Measurements from ENCODE around the gene ABLIM1. TPM values are rescaled to one million over a fixed set of nuclear protein-coding genes. Genes with fewer than 3 reads are reported as not detected.

Gene ABLIM1
- total RNA-seq, 3 donors from 2014 or later, result 89.0 to 216 (median 131) TPM

GRCh38 chr10:114654822-114655575 lies 3.1 kb downstream of the ABLIM1 start:
- H3K27ac ChIP-seq, result peak overlapping the region in 1 of 2 donors; percentile 67
- no peak overlapping the region for H3K4me3 ChIP-seq

GRCh38 chr10:114653926-114654325 lies 4.1 kb downstream of the ABLIM1 start:
- intact Hi-C loops (cut with DNase I; ENCODE audit: low total_unique reads), result no loop called here
- Histone ChIP-seq H3K27ac (no peak overlapping the region), H3K4me1 (no peaks in the 10 kb centered on the region)

More at GRCh38 chr10:114654822-114655575, 3.1 kb downstream of the ABLIM1 start:
- H3K36me3 ChIP-seq, result no peaks in the 10 kb centered on the region
- intact Hi-C loops (cut with DNase I; ENCODE audit: low total_unique reads), result no loop called here
- H3K9me3 ChIP-seq, result no peaks in the 10 kb centered on the region
- TF ChIP-seq POLR2A (IDR thresholded peaks at IDR 0.05) (no peak), POLR2AphosphoS5 (IDR thresholded peaks at IDR 0.05) (no peak), CTCF (IDR thresholded peaks at IDR 0.05) (no peak)
- no peaks in the 10 kb centered on the region for H3K4me1 ChIP-seq
- no peak for DNase-seq (ENCODE audit: low spot score in 2 of 2)
- no peaks in the 10 kb centered on the region for H3K27me3 ChIP-seq

GRCh38 chr10:114652402-114653368 lies 5.4 kb downstream of the ABLIM1 start:
- Histone ChIP-seq H3K4me1 (no peaks in the 10 kb centered on the region), H3K27ac (peak overlapping the region; percentile 40 to 68), H3K4me3 (no peak overlapping the region), H3K36me3 (no peaks in the 10 kb centered on the region), H3K27me3 (no peaks in the 10 kb centered on the region), H3K9me3 (no peaks in the 10 kb centered on the region)
- no peak for DNase-seq (ENCODE audit: low spot score in 2 of 2)
- TF ChIP-seq POLR2AphosphoS5 (IDR thresholded peaks at IDR 0.05) (no peak), CTCF (IDR thresholded peaks at IDR 0.05) (no peak)
- intact Hi-C loops (cut with DNase I; ENCODE audit: low total_unique reads), result no loop called here

More at GRCh38 chr10:114653926-114654325, 4.1 kb downstream of the ABLIM1 start:
- Histone ChIP-seq H3K36me3 (no peaks in the 10 kb centered on the region), H3K9me3 (no peaks in the 10 kb centered on the region), H3K4me3 (no peak overlapping the region), H3K27me3 (no peaks in the 10 kb centered on the region)
- DNase-seq (ENCODE audit: low spot score in 2 of 2), result no peak
- no peak for TF ChIP-seq POLR2A (IDR thresholded peaks at IDR 0.05)
- peak in 1 of 3 donors; percentile 12 for TF ChIP-seq CTCF (IDR thresholded peaks at IDR 0.05)
- peak in 1 of 3 donors; percentile 16 for TF ChIP-seq POLR2AphosphoS5 (IDR thresholded peaks at IDR 0.05)

- DNase-seq (ENCODE audit: low spot score in 2 of 2), result no peak
- H3K4me3 ChIP-seq, result no peak overlapping the region
- TF ChIP-seq POLR2A (IDR thresholded peaks at IDR 0.05) (no peak), POLR2AphosphoS5 (IDR thresholded peaks at IDR 0.05) (no peak), CTCF (IDR thresholded peaks at IDR 0.05) (no peak)
- intact Hi-C loops (cut with DNase I; ENCODE audit: low total_unique reads), result no loop called here
- no peaks in the 10 kb centered on the region for H3K36me3 ChIP-seq
- no peaks in the 10 kb centered on the region for H3K27me3 ChIP-seq
- no peaks in the 10 kb centered on the region for H3K4me1 ChIP-seq
- H3K9me3 ChIP-seq, result no peaks in the 10 kb centered on the region
- no peak overlapping the region for H3K27ac ChIP-seq
Observed at GRCh38 chr10:114650831-114651230, 7.2 kb downstream of the ABLIM1 start.
